HG03139 (cell line): ENCODE data around the gene HS6ST1.

Experiments
- ATAC-seq: cut with Tn5 transposase; IDR thresholded peaks from one replicate; pipeline ENCODE4 v1.9.1; 2021; ENCODE audit not compliant: unreplicated experiment

Gene HS6ST1

DNA sequence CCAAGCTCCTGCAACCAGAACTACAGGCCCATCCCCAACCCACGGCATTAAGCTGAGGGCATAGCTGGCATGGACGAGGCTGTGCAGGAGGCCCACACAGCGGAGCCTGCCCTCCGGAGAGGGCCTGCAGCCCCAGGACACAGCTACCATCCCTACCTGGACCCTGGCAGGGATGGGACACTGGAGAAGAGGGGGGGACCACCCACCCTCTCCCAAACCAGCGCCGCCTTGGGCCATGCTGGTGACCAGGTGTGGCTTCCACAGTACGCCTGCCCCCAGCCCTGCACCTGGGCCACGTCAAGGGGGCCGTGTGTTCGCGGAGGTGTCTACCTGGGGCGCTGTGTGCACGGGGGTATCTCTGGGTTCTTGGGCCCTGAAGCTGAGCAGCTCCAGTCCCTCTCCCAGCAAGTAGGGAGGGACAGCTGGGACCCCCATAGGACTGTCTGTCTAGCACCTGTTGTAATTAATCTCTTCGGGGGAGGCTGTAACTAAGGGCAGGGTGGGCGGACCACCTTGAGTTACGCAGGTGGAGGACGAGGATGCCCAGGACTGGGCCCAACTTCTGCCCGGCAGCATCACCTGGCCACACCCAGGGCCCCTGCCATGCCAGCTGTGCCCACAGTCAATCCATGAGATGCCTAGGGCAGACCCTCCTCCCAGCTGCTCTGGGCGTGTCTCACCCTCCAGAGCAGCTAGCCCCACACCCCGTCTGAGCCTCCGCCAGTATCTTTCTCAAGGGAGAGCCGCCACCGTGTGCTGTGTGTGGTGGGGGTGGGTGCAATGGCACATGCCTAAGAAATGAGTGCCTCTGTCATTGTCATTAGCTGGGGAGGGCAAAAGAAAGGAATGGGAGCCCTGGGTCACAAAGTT is 18.3 kb downstream of the HS6ST1 start:
- ATAC-seq, result no peak

- no peak for ATAC-seq
These were observed 19.0 kb downstream of the HS6ST1 start for GRCh38 chr2:128299628-128300027.

- ATAC-seq, result no peak
These were observed 19.7 kb downstream of the HS6ST1 start for GRCh38 chr2:128298846-128299507.

DNA sequence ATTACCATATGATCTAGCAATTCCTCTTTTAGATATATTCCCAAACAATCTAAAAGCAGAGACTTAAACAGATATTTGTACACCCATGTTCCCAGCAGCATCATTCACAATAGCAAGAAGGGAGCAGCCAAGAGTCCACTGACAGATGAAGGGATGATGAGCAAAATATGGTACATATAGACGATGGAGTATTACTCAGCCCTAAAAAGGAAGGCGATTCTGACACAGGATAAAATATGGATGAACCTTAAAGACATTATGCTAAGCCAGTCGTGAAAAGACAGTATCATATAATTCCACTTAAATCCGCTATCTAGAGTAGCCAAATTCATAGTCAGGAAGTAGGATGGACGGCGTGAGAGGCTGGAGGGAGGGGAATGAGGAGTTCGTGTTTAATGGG is 20.4 kb downstream of the HS6ST1 start:
- ATAC-seq, result no peak

GRCh38 chr2:128293870-128294455 is 24.7 kb downstream of the HS6ST1 start:
- no peak for ATAC-seq

DNA sequence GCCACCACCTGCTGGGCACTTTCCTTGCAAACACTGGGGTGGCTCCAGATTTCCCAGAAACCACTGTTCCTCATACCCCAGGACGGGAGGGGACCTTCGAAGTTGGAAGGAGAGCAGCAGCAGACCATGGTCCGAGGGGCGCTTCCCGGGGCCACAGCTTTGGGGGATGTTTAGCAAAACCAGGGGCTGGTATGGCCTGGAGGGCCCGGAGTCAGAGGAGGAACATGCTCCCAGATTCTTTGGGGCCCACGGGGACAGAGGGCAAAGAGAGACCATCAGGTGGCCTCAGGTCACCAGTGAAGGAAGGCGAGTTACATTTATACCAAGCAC is 25.3 kb downstream of the HS6ST1 start:
- no peak for ATAC-seq

DNA sequence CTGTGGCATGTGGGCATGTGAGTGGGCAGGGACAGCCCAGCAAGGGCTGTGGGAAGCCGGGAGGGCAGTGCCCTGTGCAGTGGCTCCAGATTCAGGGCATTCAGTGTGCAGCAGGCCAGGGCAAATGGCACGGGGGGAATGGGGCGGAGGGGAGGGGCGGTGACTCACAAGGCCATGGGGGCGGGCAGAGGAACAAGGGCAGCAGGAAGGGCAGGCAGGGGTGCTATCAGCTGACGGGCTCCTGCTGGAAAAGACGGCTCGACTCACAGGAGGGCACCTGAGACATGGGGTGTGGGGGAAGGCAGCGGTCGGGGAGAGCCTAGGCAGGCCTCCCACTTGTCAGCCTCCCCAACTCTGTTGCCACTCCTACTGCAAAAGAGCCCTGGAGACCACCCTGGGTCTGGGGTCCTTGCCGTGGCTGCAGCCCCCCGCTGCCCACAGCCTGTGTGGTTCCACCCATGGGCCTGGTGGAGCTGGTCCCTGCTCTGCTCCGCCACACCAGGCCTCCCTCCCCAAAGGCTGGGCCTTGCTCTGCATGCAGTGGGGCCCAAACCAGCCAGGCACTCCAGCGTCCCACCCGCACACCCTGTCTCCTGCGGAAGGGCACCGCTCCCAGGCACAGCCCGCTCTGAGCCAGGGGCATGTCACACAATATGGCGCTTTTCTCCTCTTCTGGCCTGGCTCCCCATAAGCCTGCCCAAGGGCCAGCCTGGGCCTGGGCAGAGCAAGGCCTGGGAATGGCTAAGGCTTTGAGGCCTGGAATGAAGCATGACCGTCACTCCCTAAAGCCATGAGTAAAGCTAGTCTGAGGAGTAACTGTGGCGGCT is 25.9 kb downstream of the HS6ST1 start:
- ATAC-seq, result no peak

DNA sequence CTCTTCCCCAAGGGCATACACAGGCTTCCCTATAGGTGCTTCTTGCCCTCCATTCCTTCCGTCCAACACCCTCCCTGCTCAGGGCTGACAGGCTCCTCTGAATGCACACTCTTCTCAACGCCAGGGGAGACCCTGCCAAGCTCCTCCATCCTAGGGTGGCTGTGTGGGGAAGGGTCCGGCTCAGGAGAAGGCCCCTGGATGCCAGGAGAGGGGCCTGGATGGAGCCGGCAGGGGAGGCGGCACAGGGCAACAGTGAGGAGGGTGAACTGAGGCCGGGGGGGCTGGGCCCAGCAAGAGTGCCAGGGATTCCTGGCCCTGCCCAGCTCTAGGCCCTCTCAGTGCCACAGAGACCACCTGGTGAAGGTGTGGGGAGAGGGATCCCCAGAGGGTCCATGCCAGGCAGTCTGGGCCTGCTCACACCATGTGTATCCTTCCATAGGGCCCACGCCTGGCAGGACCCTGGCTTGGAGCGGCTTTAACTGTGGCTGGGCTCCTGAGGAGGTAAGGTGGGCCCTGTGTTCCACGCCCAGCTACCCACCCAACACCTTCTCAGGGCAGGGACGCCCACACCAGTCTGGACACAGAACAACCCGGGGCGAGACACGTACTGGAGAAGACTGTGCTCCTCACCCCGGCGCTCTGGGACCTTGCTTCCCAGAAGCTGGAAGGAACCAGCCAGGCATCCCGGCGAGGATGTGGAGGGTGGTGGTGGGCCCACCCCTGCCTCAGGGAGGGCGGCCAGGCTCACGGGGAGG is 26.6 kb downstream of the HS6ST1 start:
- ATAC-seq, result no peak

DNA sequence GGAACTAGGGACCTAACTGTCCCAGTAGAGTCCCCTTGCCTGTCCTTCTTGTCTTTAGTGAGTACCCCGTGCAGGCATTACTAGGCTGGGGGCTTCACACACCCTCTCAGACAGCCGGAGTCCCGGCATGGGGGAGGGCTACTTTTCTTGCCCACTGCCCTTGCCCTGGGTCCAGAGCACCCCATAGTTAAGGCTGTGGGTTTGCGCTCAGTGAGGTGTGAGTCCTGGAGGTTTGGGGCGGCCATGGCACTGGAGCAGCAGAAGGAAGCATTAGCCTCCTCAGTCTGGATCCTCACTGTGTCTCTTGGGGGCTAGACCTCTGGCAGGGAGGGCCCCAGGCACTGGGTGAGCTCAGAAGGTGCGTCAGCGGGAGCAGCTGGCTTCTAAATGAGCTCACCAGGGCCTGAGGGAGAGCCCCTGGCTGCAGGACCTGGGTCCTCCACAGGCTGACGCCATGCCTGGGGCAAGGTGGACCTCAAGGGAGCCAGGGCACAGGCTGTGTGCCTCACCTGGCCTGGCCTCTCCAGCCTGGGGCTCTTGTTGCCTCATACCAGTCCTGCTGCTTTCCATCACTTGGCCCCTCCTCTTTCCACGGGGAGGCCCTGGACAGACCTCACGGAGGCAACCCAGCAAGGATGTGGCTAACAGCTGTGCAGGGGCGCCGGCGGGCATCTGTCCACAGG is 27.4 kb downstream of the HS6ST1 start:
- no peak for ATAC-seq

DNA sequence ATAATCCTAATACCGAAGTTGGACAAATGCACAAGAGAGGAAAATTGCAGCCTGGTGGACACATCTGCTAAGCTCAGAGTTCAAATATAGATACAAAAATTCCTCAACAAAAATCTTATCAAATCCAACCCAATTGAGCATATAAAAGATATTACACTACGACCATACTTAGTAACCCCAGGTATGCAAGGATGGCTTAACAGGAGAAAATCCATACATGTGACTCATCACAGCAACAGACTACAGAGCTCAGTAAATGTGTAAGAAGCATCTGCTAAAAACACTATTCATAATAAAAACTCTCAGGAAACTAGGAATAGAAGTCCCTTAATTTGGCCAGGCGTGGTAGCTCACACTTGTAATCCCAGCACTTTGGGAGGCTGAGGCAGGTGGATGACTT is 28.3 kb downstream of the HS6ST1 start:
- no peak for ATAC-seq

GRCh38 chr2:128289439-128289838 is 29.2 kb downstream of the HS6ST1 start:
- ATAC-seq, result no peak

DNA sequence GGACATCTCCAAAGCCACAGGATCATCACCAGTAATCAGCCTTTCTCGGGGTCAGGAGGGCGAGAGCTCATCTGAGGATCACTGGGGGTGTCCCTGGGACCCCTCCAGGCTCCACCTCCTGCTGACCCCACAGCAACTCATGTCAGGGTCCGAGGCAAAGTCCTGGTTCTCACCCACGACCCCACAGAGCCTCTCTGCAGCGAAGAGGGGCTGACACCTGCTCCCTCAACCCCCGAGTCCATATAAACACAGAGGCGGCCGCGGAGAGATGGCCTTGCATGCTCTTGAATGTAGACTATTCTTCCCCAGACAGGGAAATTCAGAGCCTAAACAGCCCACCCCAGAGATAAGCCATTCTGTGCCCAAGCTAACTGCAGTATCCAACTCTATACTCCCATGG is 29.9 kb downstream of the HS6ST1 start:
- ATAC-seq, result no peak

- ATAC-seq, result no peak
These were observed 30.6 kb downstream of the HS6ST1 start for GRCh38 chr2:128287780-128288735.

- no peak for ATAC-seq
These were observed 31.5 kb downstream of the HS6ST1 start for GRCh38 chr2:128286905-128287779.

DNA sequence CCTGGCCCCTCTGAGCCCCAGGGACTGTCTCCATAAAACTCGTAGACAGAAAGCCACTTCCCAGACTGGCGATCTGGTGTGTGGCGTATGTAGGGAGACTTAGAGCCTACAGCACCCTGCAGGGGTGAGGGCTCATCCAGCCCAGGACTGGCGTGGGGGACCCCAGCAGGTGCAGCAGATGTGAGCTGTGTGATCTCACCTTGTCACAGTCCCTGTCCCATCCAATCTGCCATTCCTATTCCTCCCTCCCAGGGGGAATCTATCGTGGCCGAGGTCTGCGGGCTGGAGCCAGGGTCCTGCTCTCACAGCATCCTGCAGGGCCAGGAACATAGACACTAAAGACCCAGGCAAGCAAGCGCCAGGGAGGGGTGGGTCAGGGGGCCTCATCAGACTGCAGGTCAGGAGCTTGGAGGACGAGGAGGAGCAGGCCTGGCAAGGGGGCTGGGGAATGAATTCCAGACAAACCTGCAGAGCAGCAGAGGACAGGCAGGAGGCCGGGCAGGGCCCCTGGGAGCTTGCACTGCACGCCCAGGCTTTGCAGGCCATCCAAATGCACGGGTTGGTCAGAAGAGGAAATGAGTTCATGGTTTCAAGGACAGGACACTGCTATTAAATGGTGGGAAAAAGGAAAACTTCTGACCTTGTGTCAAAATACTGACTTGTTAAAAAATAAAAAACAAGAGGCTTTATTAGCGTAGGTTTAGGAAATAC is 32.5 kb downstream of the HS6ST1 start:
- no peak for ATAC-seq

- ATAC-seq, result no peak
These were observed 33.2 kb downstream of the HS6ST1 start for GRCh38 chr2:128285329-128285931.

- no peak for ATAC-seq
These were observed 33.8 kb downstream of the HS6ST1 start for GRCh38 chr2:128284841-128285240.
